Esophagus squamous epithelium (tissue), 4 donors: Measurements from ENCODE around the gene EXOC8.

ENCODE experiments used
- CTCF ChIP-seq, 6 experiments: fragments of 450-650 bp in 4 of 6; fragments of 200-600 bp in 2 of 6; sonication (generic) in 2 of 6; IDR thresholded peaks; one replicate each; pipeline ENCODE4 v1.5.1; 2016 to 2019; ENCODE audit warnings: antibody characterized with exemption in 6 of 6, mild to moderate bottlenecking in 4 of 6, moderate library complexity in 4 of 6
- POLR2A ChIP-seq, 4 donors: fragments of 450-650 bp; IDR thresholded peaks; one replicate each; pipeline ENCODE4 v1.6.1; 2017; ENCODE audit warnings: antibody characterized with exemption in 4 of 4, mild to moderate bottlenecking in 4 of 4, moderate library complexity in 3 of 4

- TF ChIP-seq POLR2A (IDR thresholded peaks at IDR 0.05) (no peak), CTCF (IDR thresholded peaks at IDR 0.05) (no peak)
Observed at GRCh38 chr1:231374394-231374793, 36.7 kb upstream of the EXOC8 start.
